OCI-LY1 (cell line): ENCODE data around the gene MMADHC.

Experiments used
- CTCF ChIP-seq: fragments of 200-600 bp; sonication (generic), shearing (Covaris generic); IDR thresholded peaks from 2 replicates; pipeline ENCODE4 v1.5.1; 2017; ENCODE audit warnings: mild to moderate bottlenecking, antibody characterized with exemption, low read length, moderate library complexity, mixed read lengths
- EZH2 ChIP-seq: fragments of 200-600 bp; sonication (generic), shearing (Covaris generic); IDR thresholded peaks from 2 replicates; pipeline ENCODE4 v1.8.0; 2017; ENCODE audit warnings: borderline replicate concordance, mixed run types, mild to moderate bottlenecking, antibody characterized with exemption, low read length, moderate library complexity, mixed read lengths

GRCh38 chr2:149627111-149627801, 39.7 kb upstream of the MMADHC start:
- no peak for TF ChIP-seq CTCF
- TF ChIP-seq EZH2, result no peak
